Activated T-cell treated with anti-CD3 and anti-CD28 coated beads, Interleukin-2, amount 50 U/mL, for 24 hours (primary cell): ENCODE data around the gene C11orf21.

Experiments used
- DNase-seq: peaks from one replicate; pipeline ENCODE4 v3.0.0-alpha.2; 2020
- H3K27ac Mint-ChIP-seq: 2 replicates; pipeline ENCODE4 v1.8.0; 2020; ENCODE audit warnings: mild to moderate bottlenecking, mixed read lengths
- H3K27me3 Mint-ChIP-seq: 2 replicates; pipeline ENCODE4 v1.8.0; 2020; ENCODE audit warnings: mixed read lengths
- H3K36me3 Mint-ChIP-seq: 2 replicates; pipeline ENCODE4 v1.8.0; 2020; ENCODE audit warnings: low read depth, mixed read lengths
- H3K4me1 Mint-ChIP-seq: 2 replicates; pipeline ENCODE4 v1.8.0; 2020; ENCODE audit warnings: low read depth, mixed read lengths
- H3K4me3 Mint-ChIP-seq: 2 replicates; pipeline ENCODE4 v1.8.0; 2020; ENCODE audit warnings: mild to moderate bottlenecking, moderate library complexity, mixed read lengths
- H3K9me3 Mint-ChIP-seq: 2 replicates; pipeline ENCODE4 v1.8.0; 2020; ENCODE audit warnings: mixed read lengths

C11orf21 gene

DNA sequence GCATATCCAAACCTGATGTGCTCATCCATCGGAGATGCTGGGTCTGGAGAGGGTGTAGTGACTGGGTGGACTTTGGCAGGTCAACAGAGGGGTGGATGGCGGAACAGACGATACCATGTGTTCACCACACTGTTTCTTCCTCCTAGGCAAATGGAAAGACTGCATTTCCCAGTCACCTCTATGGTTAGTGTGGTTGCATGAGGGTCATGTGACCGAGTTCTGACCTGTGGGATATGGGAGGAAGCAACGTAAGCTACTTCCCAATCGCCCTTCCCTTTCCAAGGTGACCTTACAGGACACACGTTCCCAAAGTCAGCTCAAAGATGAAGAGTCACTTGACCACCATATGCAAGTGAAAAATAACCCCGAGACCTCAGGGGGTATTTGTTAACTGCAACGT lies 27.8 kb upstream of the C11orf21 start:
- Mint-ChIP-seq H3K4me1 (no peaks in the 10 kb centered on the region), H3K4me3 (no peak overlapping the region), H3K27me3 (peaks cover 33% of the 10 kb centered on the region), H3K36me3 (no peaks in the 10 kb centered on the region), H3K9me3 (no peaks in the 10 kb centered on the region), H3K27ac (no peak overlapping the region)
- DNase-seq, result no peak

DNA sequence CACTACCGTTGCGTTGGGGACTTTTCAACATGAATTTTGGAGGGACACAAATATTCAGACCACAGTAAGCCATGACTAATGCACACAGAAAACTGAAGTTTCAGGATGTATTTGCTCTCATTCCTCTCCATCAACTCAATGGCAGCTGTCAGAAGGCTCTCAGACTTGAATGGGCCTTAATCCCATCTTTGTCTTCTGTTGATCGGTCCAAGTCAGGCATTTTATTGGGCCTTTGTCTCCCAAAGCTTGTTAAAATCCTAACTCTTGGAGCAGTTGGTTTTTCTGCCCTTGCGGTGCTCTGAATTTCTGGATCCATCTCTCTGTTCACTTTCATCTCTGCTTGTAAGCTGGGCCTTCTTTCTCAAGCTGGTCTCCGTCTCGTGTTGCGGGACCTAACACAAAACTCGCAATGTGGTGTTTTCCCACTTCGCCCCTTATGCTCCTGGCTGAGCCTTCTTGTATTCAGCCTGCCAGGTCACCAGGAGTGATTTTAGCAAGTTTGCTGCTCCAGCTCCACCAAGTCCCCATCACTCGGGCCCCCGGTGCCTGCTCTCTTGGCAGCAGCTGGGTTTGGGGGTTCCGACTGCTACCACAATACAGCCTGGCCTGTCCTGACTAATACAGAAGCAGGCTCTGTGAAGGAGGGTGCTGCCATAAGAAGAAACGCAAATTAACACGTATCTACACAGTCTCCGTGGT lies 27.1 kb upstream of the C11orf21 start:
- no peaks in the 10 kb centered on the region for H3K4me1 Mint-ChIP-seq
- no peak for DNase-seq
- H3K27me3 Mint-ChIP-seq, result peaks cover 33% of the 10 kb centered on the region
- H3K9me3 Mint-ChIP-seq, result no peaks in the 10 kb centered on the region
- H3K4me3 Mint-ChIP-seq, result no peak overlapping the region
- no peaks in the 10 kb centered on the region for H3K36me3 Mint-ChIP-seq
- H3K27ac Mint-ChIP-seq, result no peak overlapping the region

DNA sequence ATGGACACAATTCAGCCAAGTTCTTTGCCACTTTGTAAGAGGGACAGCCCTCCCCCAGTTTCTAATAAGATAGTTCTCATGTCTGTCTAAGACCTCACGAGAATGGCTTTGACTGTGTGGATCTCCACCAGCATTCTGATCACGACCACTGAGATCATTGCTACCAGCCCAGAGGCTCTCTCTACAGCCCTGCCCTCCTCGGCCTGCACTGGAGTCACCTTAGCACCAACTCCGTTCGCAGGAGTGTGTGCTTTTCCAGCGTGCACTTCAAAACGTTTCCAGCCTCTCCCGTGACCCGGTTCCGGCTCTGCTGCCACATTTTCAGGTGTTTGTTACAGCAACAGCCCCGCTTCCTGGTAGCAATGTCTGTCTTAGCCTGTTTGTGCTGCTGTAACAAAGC lies 26.3 kb upstream of the C11orf21 start:
- Mint-ChIP-seq H3K27ac (no peak overlapping the region), H3K4me1 (no peaks in the 10 kb centered on the region), H3K27me3 (peaks cover 33% of the 10 kb centered on the region), H3K9me3 (no peaks in the 10 kb centered on the region), H3K36me3 (no peaks in the 10 kb centered on the region), H3K4me3 (no peak overlapping the region)
- no peak for DNase-seq

DNA sequence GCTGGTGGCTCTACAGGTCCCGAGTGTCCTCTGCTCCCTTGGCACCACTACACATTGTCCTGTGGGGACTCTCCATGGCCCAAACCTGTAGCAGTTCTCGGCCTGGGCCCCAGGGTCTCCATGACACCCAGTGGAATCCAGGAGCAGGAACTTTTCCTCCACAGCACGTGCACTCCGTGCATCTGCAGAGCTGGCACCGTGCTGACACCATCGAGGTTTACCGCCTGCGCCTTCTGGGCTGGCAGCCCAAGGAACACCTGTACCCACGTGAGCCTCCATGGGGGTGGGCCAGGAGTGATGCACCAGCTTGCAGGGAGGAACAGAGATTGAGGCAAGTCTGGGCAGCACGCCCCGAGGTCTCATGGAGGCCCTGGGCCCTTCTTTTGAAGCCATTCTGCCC lies 25.3 kb upstream of the C11orf21 start:
- no peak overlapping the region for H3K4me3 Mint-ChIP-seq
- no peaks in the 10 kb centered on the region for H3K4me1 Mint-ChIP-seq
- peaks cover 33% of the 10 kb centered on the region for H3K27me3 Mint-ChIP-seq
- no peak overlapping the region for H3K27ac Mint-ChIP-seq
- no peak for DNase-seq
- H3K9me3 Mint-ChIP-seq, result no peaks in the 10 kb centered on the region
- H3K36me3 Mint-ChIP-seq, result no peaks in the 10 kb centered on the region

DNA sequence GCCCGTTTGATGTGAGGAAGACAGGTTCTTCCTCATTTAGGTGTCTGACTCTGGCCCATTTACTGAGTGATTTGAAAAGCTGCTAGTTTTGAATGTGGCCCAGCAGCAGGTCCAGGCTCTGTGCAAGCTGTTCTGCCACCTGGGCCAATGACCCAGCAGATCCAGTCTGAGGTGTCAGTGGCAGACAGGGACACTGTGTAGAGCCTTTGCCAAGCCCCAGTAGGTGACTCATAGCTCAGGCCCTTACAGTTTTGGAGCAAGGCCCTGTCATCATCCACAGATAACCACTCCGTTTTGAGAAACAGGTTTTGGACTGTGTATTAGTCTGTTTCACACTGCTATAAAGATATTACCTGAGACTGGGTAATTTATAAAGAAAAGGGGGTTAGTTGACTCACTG lies 24.0 kb upstream of the C11orf21 start:
- Mint-ChIP-seq H3K9me3 (no peaks in the 10 kb centered on the region), H3K27me3 (peaks cover 28% of the 10 kb centered on the region), H3K27ac (no peak overlapping the region), H3K36me3 (no peaks in the 10 kb centered on the region), H3K4me3 (no peak overlapping the region), H3K4me1 (no peaks in the 10 kb centered on the region)
- no peak for DNase-seq

DNA sequence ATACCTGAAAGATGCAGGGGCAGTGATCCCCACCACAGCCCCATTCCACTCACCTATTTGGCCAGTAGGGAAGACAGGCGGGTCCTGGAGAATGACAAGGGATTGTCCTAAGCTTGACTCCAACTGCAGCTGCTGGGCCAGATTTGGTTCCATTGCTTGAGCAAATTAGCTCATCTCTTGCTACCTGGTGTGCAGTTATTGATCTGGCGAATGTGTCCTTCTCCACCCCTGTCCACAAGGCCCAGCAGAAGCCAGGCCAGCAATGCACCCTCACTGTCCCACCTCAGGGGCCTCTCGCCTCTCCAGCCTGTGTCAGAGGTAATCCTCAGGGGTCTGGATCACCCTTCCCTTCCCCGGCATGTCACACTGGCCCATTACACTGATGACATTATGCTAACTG lies 23.4 kb upstream of the C11orf21 start:
- DNase-seq, result no peak
- Mint-ChIP-seq H3K4me3 (no peak overlapping the region), H3K27me3 (peaks cover 23% of the 10 kb centered on the region), H3K27ac (no peak overlapping the region), H3K36me3 (no peaks in the 10 kb centered on the region), H3K9me3 (no peaks in the 10 kb centered on the region), H3K4me1 (no peaks in the 10 kb centered on the region)

DNA sequence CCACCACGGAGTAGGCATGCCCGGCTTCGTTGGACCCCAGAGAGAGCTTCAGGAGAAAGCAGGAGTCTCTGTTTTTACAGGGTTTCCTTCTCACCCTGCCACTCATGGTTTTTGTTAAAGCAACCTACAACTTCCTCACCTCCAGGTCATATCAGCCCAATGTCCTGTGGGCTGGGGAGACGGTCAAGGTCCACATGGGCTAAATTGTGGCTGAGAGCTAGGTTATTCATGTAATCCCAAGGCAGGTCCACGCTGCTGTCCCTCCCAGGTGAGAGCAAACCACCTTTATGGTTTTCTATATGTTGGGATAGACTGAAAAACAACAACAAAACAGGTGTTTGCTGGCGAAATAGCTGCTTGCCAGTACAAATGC lies 19.6 kb upstream of the C11orf21 start:
- Mint-ChIP-seq H3K27me3 (peaks cover 6% of the 10 kb centered on the region), H3K4me3 (no peak overlapping the region), H3K27ac (no peak overlapping the region), H3K4me1 (no peaks in the 10 kb centered on the region), H3K9me3 (no peaks in the 10 kb centered on the region), H3K36me3 (no peaks in the 10 kb centered on the region)
- no peak for DNase-seq

DNA sequence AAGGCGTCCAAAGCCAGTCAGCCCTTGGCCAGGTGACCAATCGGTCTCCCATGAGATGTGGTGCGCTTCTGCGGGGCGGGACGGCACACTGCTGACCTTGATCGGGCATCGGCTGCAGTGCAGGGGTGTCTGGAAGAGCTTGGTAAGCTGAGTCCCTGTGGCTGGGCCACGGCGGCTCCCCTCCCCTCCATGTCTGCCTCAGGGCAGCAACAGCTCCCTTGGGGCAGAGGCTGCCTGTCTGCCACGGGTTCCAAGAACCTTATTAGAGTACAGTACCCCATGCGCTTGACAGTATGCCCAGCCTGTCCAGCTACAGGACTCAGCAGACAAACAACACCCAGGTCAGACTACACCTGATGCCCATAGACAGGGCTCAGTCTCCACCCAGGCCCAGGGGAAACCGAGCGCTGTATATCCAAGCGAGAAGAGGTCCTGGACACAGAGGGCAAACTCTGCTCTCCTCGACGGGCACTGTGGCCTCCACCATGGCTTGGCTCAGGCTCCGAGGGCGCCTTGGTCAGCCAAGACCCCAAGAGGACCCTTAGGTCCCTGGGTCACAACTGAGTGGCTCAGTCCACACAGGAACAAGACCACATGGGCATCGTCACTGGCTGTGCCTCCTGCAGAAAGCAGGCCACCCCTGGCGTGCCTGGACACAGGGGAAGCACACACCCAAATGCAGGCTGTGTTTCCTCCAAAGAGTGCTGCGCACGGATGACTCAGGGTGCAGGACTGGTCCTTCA lies 19.0 kb upstream of the C11orf21 start:
- no peaks in the 10 kb centered on the region for H3K36me3 Mint-ChIP-seq
- H3K9me3 Mint-ChIP-seq, result no peaks in the 10 kb centered on the region
- H3K27me3 Mint-ChIP-seq, result peaks cover 2% of the 10 kb centered on the region
- H3K27ac Mint-ChIP-seq, result no peak overlapping the region
- H3K4me1 Mint-ChIP-seq, result no peaks in the 10 kb centered on the region
- no peak for DNase-seq
- H3K4me3 Mint-ChIP-seq, result no peak overlapping the region

DNA sequence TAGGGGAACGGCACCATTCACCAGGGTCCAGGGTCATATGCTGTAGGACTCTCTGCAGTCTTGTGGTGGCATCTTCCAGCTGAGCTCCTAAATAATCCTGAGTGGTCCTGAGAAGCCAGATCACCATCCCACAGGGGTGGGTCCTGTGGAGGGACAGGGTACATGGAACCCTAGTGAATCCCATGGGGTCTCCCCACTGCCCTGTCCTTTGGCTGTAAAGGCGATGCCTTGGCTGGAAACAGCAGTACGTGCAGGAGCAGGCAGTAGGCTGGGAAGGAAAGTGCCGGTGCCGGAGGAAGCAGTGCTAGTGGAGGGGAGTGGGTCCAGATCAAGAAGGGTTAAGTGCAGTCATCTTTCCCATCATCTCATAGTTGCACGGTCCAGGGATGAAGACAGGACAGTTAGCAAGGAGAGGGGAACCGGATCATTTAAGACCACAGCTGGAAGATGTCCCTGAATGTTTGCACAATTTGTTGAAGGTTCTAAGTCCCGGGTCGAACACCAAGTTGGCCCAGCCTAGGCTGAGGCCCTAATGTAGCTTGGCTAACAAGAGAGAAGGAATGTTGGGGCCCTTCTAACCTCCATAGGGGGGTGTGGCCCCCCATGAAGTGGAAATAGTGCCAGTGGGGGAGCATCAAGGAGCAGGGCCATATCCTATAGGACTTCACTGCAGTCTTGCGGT lies 18.2 kb upstream of the C11orf21 start:
- Mint-ChIP-seq H3K4me1 (peaks cover 1% of the 10 kb centered on the region), H3K27me3 (no peaks in the 10 kb centered on the region), H3K9me3 (no peaks in the 10 kb centered on the region), H3K4me3 (no peak overlapping the region), H3K36me3 (no peaks in the 10 kb centered on the region), H3K27ac (no peak overlapping the region)
- no peak for DNase-seq

DNA sequence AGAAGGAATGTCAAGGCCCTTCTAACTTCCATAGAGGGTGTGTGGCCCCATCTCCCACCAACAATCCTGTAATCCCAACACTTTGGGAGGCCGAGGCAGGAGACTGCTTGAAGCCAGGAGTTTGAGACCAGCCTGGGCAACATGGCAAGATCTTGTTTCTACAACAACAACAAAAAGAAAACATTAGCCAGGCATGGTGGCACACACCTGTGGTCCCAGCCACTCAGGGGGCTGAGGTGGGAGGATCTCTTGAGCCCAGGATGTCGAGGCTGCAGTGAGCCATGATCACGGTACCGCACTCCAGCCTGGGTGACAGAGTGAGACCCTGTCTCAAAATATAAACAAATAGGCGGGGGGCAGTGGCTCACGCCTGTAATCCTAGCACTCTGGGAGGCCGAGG lies 17.0 kb upstream of the C11orf21 start:
- Mint-ChIP-seq H3K27me3 (no peaks in the 10 kb centered on the region), H3K27ac (no peak overlapping the region), H3K4me3 (no peak overlapping the region), H3K36me3 (no peaks in the 10 kb centered on the region), H3K4me1 (peaks cover 1% of the 10 kb centered on the region), H3K9me3 (no peaks in the 10 kb centered on the region)
- no peak for DNase-seq

DNA sequence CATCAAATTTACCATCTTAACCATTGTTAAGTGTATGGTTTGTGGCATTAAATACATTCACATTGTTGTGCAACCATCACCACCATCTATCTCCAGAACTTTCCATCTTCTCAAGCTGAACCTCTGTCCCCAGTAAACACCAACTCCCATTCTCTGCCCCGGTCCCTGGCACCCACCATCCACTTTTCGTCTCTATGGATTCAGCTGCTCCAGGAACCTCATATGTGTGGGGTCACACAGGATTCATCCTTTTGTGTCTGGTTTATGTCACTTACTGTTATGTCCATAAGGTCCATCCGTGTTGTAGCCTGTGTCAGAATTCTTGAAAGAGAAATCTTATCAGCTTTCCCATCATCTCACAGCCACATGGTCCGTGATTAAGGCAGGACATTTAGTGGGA lies 16.4 kb upstream of the C11orf21 start:
- Mint-ChIP-seq H3K27me3 (no peaks in the 10 kb centered on the region), H3K27ac (no peak overlapping the region), H3K9me3 (no peaks in the 10 kb centered on the region), H3K4me1 (peaks cover 1% of the 10 kb centered on the region), H3K4me3 (no peak overlapping the region), H3K36me3 (no peaks in the 10 kb centered on the region)
- DNase-seq, result no peak

DNA sequence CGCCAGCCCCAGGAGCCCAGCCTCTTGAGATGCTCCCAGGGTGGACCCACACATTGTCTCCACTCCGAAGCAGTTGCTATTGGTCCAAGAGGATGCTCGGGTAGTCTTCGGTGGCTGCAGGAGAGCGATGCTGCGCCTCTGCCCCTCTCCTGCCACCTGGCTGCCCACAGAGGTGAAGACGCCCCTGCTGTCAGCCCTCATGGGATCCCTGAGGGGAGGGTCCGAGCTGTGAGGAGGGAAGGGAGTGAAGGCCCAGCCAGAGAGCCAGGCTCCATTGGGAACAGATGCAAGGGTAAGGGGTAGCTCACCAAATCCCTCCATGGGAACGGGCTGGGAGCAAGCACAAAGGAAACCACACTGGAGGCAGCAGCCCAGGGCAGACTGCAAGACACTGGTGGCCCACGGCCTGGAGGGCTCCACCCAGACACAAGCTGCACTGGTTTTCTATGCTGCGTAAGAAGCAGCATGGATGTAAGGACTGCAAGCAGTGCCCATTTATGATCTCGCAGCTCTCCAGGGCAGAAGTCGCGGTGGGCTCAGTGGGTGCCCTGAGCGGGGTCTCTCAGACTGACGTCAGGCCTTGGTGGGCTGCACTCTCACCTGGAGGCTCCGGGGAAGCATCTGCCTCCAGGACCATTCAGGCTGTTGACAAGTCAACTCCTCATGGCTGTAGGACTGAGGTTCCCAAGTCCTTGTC lies 15.8 kb upstream of the C11orf21 start:
- peaks cover 4% of the 10 kb centered on the region for H3K4me1 Mint-ChIP-seq
- no peak for DNase-seq
- no peaks in the 10 kb centered on the region for H3K36me3 Mint-ChIP-seq
- H3K9me3 Mint-ChIP-seq, result no peaks in the 10 kb centered on the region
- no peak overlapping the region for H3K27ac Mint-ChIP-seq
- H3K27me3 Mint-ChIP-seq, result no peaks in the 10 kb centered on the region
- no peak overlapping the region for H3K4me3 Mint-ChIP-seq

DNA sequence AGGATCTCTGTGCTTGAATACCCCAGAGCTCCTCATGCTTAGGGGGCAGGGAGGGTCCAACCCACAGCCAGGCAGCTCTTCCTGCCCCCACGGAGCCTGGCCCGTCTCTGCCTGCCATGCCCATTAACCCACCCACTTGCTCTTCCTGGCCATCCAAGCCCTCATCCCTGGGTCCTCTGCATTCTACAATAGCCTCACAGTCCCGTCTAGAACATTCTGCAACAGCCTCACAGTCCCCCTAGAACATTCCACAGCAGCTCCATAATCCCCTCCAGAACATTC lies 15.2 kb upstream of the C11orf21 start:
- no peak for DNase-seq
- Mint-ChIP-seq H3K4me1 (peaks cover 4% of the 10 kb centered on the region), H3K36me3 (no peaks in the 10 kb centered on the region), H3K27ac (no peak overlapping the region), H3K4me3 (no peak overlapping the region), H3K9me3 (no peaks in the 10 kb centered on the region), H3K27me3 (no peaks in the 10 kb centered on the region)

DNA sequence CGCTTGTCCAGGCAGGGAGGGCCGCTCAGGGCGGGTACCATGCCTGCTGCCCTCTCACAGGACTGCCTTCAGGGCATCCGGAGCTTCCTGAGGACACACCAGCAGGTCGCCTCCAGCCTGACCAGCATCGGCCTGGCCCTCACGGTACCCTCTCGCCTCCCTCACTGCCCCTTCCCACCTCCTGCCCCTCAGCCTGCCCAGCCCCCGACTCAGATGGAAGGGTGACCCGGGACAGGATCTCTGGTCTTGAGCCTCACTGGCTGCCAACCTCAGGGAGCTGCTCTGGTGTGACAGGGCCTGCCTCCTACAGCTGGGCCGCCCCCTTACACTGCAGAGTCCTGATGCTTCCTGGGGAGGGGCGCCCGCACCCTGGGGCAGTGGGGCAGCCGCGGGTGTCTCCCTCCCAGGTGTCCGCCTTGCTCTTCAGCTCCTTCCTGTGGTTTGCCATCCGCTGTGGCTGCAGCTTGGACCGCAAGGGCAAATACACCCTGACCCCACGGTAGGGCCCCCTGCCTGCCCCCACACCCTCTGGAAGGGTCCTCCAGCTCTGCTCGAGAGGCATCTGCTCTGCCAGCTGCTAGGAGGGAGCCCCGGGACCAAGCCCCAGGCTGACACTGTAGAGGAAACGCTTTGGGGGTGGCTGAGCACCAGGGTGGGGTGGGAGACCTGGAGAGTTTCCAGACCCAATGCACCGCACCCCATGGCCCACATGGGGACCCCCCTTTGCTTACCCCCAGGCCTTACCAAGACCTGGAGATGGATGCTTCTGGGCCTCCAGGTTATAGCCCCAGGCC lies 14.6 kb upstream of the C11orf21 start:
- Mint-ChIP-seq H3K27me3 (no peaks in the 10 kb centered on the region), H3K9me3 (no peaks in the 10 kb centered on the region), H3K36me3 (no peaks in the 10 kb centered on the region), H3K27ac (no peak overlapping the region), H3K4me3 (no peak overlapping the region), H3K4me1 (peaks cover 4% of the 10 kb centered on the region)
- DNase-seq, result no peak
